CD4-positive, alpha-beta memory T cell (primary cell): ENCODE results near the gene INTU. TPM values are rescaled to one million over a fixed set of nuclear protein-coding genes. Genes with fewer than 3 reads are reported as not detected.
"Not testable (repeated sequence)": the region's sequence is repeated elsewhere in the genome, so short reads cannot be mapped to it uniquely, and the experiment has no call there.

Experiments used
- CTCF ChIA-PET: fragments of 350-600 bp; sonication (Branson Sonifier 250); formaldehyde crosslinking; loops from one replicate; lab custom pipeline; 2021; ENCODE audit warnings: inconsistent platforms; ENCODE audit not compliant: partially characterized antibody; lab: Charles Lee
- POLR2A ChIA-PET: fragments of 350-600 bp; sonication (Branson Sonifier 250); formaldehyde crosslinking; loops from one replicate; lab custom pipeline; 2021; ENCODE audit not compliant: partially characterized antibody; lab: Charles Lee
- DNase-seq, 5 donors: peaks; one replicate each; pipeline versions ENCODE4 v3.0.0 to v3.0.0-alpha.2; 2020 to 2022; ENCODE audit warnings: mixed read lengths in 1 of 5
- H3K27ac ChIP-seq: one replicate; pipeline ENCODE4 v1.7.0; 2013; ENCODE audit warnings: low read depth, low read length
- H3K27me3 ChIP-seq: 2 replicates; pipeline ENCODE4 v1.7.0; 2013; ENCODE audit warnings: mild to moderate bottlenecking, low read length, moderate library complexity; ENCODE audit not compliant: insufficient read depth
- H3K36me3 ChIP-seq: 2 replicates; pipeline ENCODE4 v1.7.0; 2013; ENCODE audit warnings: mild to moderate bottlenecking, low read length, moderate library complexity; ENCODE audit not compliant: insufficient read depth
- H3K4me1 ChIP-seq: 2 replicates; pipeline ENCODE4 v1.7.0; 2013; ENCODE audit warnings: mild to moderate bottlenecking, low read length, moderate library complexity; ENCODE audit not compliant: insufficient read depth
- H3K4me3 ChIP-seq, 2 donors: one replicate each; pipeline ENCODE4 v1.7.0; 2013; ENCODE audit warnings: low read length in 2 of 2, mild to moderate bottlenecking in 1 of 2
- H3K9me3 ChIP-seq, 2 donors: one replicate each; pipeline ENCODE4 v1.7.0; 2013; ENCODE audit warnings: low read length in 2 of 2, control low read depth in 1 of 2; ENCODE audit not compliant: control insufficient read depth in 1 of 2
- H3K27ac Mint-ChIP-seq, 7 donors: one replicate each; pipeline ENCODE4 v1.8.0; 2020 to 2021; ENCODE audit warnings: mixed read lengths in 7 of 7, mild to moderate bottlenecking in 6 of 7, inconsistent platforms in 3 of 7, moderate library complexity in 3 of 7
- H3K27me3 Mint-ChIP-seq, 2 donors: one replicate each; pipeline ENCODE4 v1.8.0; 2020 to 2021; ENCODE audit warnings: mixed read lengths in 2 of 2
- H3K36me3 Mint-ChIP-seq, 2 donors: one replicate each; pipeline ENCODE4 v1.8.0; 2020 to 2021; ENCODE audit warnings: mixed read lengths in 2 of 2, inconsistent platforms in 1 of 2, mild to moderate bottlenecking in 1 of 2
- H3K4me1 Mint-ChIP-seq, 4 donors: one replicate each; pipeline ENCODE4 v1.8.0; 2020 to 2021; ENCODE audit warnings: mixed read lengths in 4 of 4, mild to moderate bottlenecking in 1 of 4
- H3K4me3 Mint-ChIP-seq, 8 donors: one replicate each; pipeline ENCODE4 v1.8.0; 2020 to 2021; ENCODE audit warnings: mixed read lengths in 8 of 8, mild to moderate bottlenecking in 7 of 8, moderate library complexity in 6 of 8, inconsistent platforms in 3 of 8
- H3K9me3 Mint-ChIP-seq, 8 donors: one replicate each; pipeline ENCODE4 v1.8.0; 2020 to 2021; ENCODE audit warnings: mixed read lengths in 8 of 8, mild to moderate bottlenecking in 5 of 8, inconsistent platforms in 3 of 8, moderate library complexity in 1 of 8
- intact Hi-C: fragments of 100-400 bp; cut with micrococcal nuclease; formaldehyde crosslinking; loops from one replicate; pipeline ENCODE4 v1.15.1; 2023
- polyA plus RNA-seq, 2 donors: library from polyadenylated mRNA; unstranded; fragments of 300-500 nt; fragmentation: Illumina TruSeq; gene quantifications; one replicate each; pipeline ENCODE4 v1.2.3, GENCODE V29; 2021
- total RNA-seq, 2 experiments: library from RNA; stranded (reverse); gene quantifications; one replicate each; pipeline ENCODE4 v1.2.3, GENCODE V29; 2021

INTU gene
- total RNA-seq = not detected
- under 1 TPM in 1 of 2 donors, not detected in 1; 0.37 TPM for polyA plus RNA-seq

- intact Hi-C loops = no loop called here
- H3K27me3 ChIP-seq = no peaks in the 10 kb centered on the region
- Mint-ChIP-seq H3K4me1 (peaks cover 11 to 13% (median 12%) of the 10 kb centered on the region in 4 donors), H3K9me3 (peaks cover 0 to 9% (median 1%) of the 10 kb centered on the region in 8 donors), H3K27me3 (peaks cover 20 to 24% of the 10 kb centered on the region in 2 donors), H3K36me3 (no peaks in the 10 kb centered on the region), H3K27ac (no peak within 1 kb of the TSS), H3K4me3 (peak within 1 kb of the TSS; percentile 72 to 88 (median 84))
- no peak for DNase-seq
- H3K9me3 ChIP-seq = no peaks in the 10 kb centered on the region
- H3K27ac ChIP-seq = no peak within 1 kb of the TSS
- H3K4me1 ChIP-seq = peaks cover 7% of the 10 kb centered on the region
- peak within 1 kb of the TSS; percentile 20 to 38 for H3K4me3 ChIP-seq
- ChIA-PET POLR2A (no interaction called here), CTCF (no interaction called here)
- H3K36me3 ChIP-seq = no peaks in the 10 kb centered on the region
Observed at GRCh38 chr4:127632420-127633403, at the start of gene INTU. INTU (plus strand) TSS chr4:127632957; CDS start chr4:127633035, 78 bp downstream.

GRCh38 chr4:127586496-127586895 lies 46.3 kb upstream of the INTU start:
- CTCF ChIA-PET, H3K27me3 ChIP-seq, H3K4me3 ChIP-seq, H3K36me3 Mint-ChIP-seq, intact Hi-C loops, H3K27ac ChIP-seq, H3K9me3 ChIP-seq, POLR2A ChIA-PET, H3K27ac Mint-ChIP-seq, DNase-seq, H3K9me3 Mint-ChIP-seq, H3K4me1 ChIP-seq, H3K4me3 Mint-ChIP-seq, H3K4me1 Mint-ChIP-seq, H3K36me3 ChIP-seq, H3K27me3 Mint-ChIP-seq: not testable (repeated sequence)

- H3K9me3 ChIP-seq = no peaks in the 10 kb centered on the region
- CTCF ChIA-PET = interaction anchor here (0.9 to 1.3 kb wide), 2 partner anchors 10 to 14 kb away, joined by 3 read pairs; no protein-coding TSS in a partner anchor
- no peak overlapping the region for H3K4me3 ChIP-seq
- H3K4me1 ChIP-seq = no peaks in the 10 kb centered on the region
- POLR2A ChIA-PET = no interaction called here
- Mint-ChIP-seq H3K36me3 (no peaks in the 10 kb centered on the region), H3K27me3 (peaks cover 0 to 1% of the 10 kb centered on the region in 2 donors), H3K27ac (no peak overlapping the region), H3K4me3 (no peak overlapping the region), H3K4me1 (no peaks in the 10 kb centered on the region), H3K9me3 (peaks cover 0 to 8% (median under 1%) of the 10 kb centered on the region in 8 donors)
- H3K27ac ChIP-seq = no peak overlapping the region
- no peaks in the 10 kb centered on the region for H3K36me3 ChIP-seq
- no peaks in the 10 kb centered on the region for H3K27me3 ChIP-seq
- no peak for DNase-seq
- intact Hi-C loops = no loop called here
Observed at GRCh38 chr4:127586922-127587571, 45.7 kb upstream of the INTU start.

- H3K9me3 Mint-ChIP-seq, H3K4me3 Mint-ChIP-seq, H3K4me1 ChIP-seq, H3K27ac ChIP-seq, H3K9me3 ChIP-seq, H3K4me3 ChIP-seq, H3K27ac Mint-ChIP-seq, POLR2A ChIA-PET, H3K27me3 Mint-ChIP-seq, H3K36me3 Mint-ChIP-seq, intact Hi-C loops, H3K36me3 ChIP-seq, H3K4me1 Mint-ChIP-seq, DNase-seq, H3K27me3 ChIP-seq: not testable (repeated sequence)
- CTCF ChIA-PET = interaction anchor here (0.6 kb wide), 1 partner anchor 1152 kb away, joined by 3 read pairs; no protein-coding TSS in a partner anchor
Observed at GRCh38 chr4:127589153-127589552, 43.6 kb upstream of the INTU start.

- CTCF ChIA-PET = no interaction called here
- intact Hi-C loops = no loop called here
- no peak overlapping the region for H3K4me3 ChIP-seq
- H3K27me3 Mint-ChIP-seq = peaks cover 0 to 1% of the 10 kb centered on the region in 2 donors
- no peaks in the 10 kb centered on the region for H3K27me3 ChIP-seq
- no peak for DNase-seq
- H3K9me3 Mint-ChIP-seq = peaks cover 0 to 6% (median 0%) of the 10 kb centered on the region in 8 donors
- no peaks in the 10 kb centered on the region for H3K36me3 ChIP-seq
- no peak overlapping the region for H3K27ac Mint-ChIP-seq
- H3K4me1 ChIP-seq = no peaks in the 10 kb centered on the region
- H3K9me3 ChIP-seq = no peaks in the 10 kb centered on the region
- POLR2A ChIA-PET = no interaction called here
- H3K36me3 Mint-ChIP-seq = no peaks in the 10 kb centered on the region
- H3K4me3 Mint-ChIP-seq = no peak overlapping the region
- H3K4me1 Mint-ChIP-seq = no peaks in the 10 kb centered on the region
- H3K27ac ChIP-seq = no peak overlapping the region
Observed at GRCh38 chr4:127598656-127599055, 34.1 kb upstream of the INTU start.

- no peaks in the 10 kb centered on the region for H3K36me3 ChIP-seq
- no peaks in the 10 kb centered on the region for H3K9me3 ChIP-seq
- no peak overlapping the region for H3K27ac ChIP-seq
- no peaks in the 10 kb centered on the region for H3K4me1 Mint-ChIP-seq
- H3K9me3 Mint-ChIP-seq = no peaks in the 10 kb centered on the region
- H3K4me3 Mint-ChIP-seq = no peak overlapping the region
- no peaks in the 10 kb centered on the region for H3K4me1 ChIP-seq
- no peak overlapping the region for H3K4me3 ChIP-seq
- DNase-seq = no peak
- no peak overlapping the region for H3K27ac Mint-ChIP-seq
- POLR2A ChIA-PET = no interaction called here
- intact Hi-C loops = no loop called here
- CTCF ChIA-PET = interaction anchor here (1.1 kb wide), 1 partner anchor 14 kb away, joined by 3 read pairs; no protein-coding TSS in a partner anchor
- H3K36me3 Mint-ChIP-seq = no peaks in the 10 kb centered on the region
- H3K27me3 Mint-ChIP-seq = peaks cover 0 to 5% of the 10 kb centered on the region in 2 donors
- H3K27me3 ChIP-seq = no peaks in the 10 kb centered on the region
Observed at GRCh38 chr4:127601029-127601428, 31.7 kb upstream of the INTU start.
